Measurements from ENCODE around the gene BTBD19. TPM values are rescaled to one million over a fixed set of nuclear protein-coding genes. Genes with fewer than 3 reads are reported as not detected.
"Not testable (repeated sequence)": the region's sequence is repeated elsewhere in the genome, so short reads cannot be mapped to it uniquely, and the experiment has no call there.

Gene BTBD19
- total RNA-seq, 1 donor from 2014 or later: 26.7 TPM

DNA sequence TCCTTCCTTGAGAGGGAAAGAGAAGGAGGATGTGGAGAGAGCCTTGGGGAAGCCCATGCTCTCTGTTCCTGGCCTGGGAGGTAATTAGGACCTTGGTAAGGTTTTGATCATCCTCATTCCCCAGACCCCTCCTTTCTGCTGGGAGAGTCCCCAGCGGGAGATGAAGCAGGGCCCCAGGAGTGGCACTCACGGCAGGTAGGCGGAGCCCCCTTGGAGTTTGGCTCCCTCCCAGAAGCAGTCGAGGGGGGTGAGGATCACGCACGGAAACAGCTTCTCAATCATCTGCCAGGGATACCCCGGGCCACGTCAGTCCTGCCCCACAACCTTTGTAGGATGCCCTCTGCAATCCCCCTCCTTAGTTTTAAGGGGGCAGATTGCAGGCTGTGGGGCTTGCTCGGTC is 23.2 kb downstream of the BTBD19 start:
- H3K27ac Mint-ChIP-seq: no peak overlapping the region
- no peak overlapping the region for H3K4me3 Mint-ChIP-seq (ENCODE audit: low read depth)
- no peaks in the 10 kb centered on the region for H3K9me3 Mint-ChIP-seq (ENCODE audit: low read depth)
- peaks cover 3% of the 10 kb centered on the region for H3K27me3 Mint-ChIP-seq
- H3K36me3 Mint-ChIP-seq (ENCODE audit: insufficient read depth): peaks cover 1% of the 10 kb centered on the region
- H3K4me1 Mint-ChIP-seq (ENCODE audit: low read depth): peaks cover 2% of the 10 kb centered on the region
- DNase-seq (ENCODE audit: low spot score, unreplicated experiment): no peak
- TF ChIP-seq CTCF (IDR thresholded peaks at IDR 0.05; ENCODE audit: unreplicated experiment): no peak

DNA sequence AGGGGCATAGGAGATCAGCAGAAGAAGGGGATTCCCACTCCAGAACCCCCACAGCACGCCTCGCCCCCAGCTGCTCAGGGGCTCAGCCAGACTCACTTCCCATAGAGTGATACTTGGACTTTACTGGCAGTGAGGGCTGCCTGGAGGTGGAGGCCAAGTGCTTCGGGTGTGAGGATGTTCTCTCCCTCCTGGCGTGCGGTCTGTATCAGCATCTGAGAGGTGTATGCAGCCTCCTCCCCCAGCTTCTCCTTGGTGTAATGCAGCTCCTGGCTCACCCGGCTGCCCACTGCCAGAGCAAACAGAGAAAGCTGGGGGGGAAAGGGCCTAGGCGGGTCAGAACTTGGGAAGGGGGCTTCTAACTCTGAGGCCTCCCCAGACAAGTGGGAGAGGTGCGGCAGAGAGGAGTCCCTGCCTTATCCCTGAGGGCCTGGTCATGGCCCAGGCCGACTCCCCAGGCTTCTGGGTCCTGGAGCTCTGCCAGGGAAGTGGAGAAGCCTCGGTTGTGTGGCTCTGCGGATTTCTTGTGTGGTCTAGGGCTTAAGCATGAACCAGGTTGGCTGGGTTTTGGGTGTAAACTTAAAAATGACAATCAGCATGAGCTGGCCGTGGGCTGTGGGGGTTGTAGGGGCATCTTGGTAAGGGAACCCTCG is 23.9 kb downstream of the BTBD19 start:
- H3K36me3 Mint-ChIP-seq (ENCODE audit: insufficient read depth): peaks cover 1% of the 10 kb centered on the region
- H3K27me3 Mint-ChIP-seq: peaks cover 3% of the 10 kb centered on the region
- H3K4me1 Mint-ChIP-seq (ENCODE audit: low read depth): peaks cover 2% of the 10 kb centered on the region
- no peak overlapping the region for H3K27ac Mint-ChIP-seq
- H3K9me3 Mint-ChIP-seq (ENCODE audit: low read depth): no peaks in the 10 kb centered on the region
- TF ChIP-seq CTCF (IDR thresholded peaks at IDR 0.05; ENCODE audit: unreplicated experiment): no peak
- no peak for DNase-seq (ENCODE audit: low spot score, unreplicated experiment)
- no peak overlapping the region for H3K4me3 Mint-ChIP-seq (ENCODE audit: low read depth)

GRCh38 chr1:44834328-44834727 is 26.0 kb downstream of the BTBD19 start:
- no peak for DNase-seq (ENCODE audit: low spot score, unreplicated experiment)
- H3K27ac Mint-ChIP-seq: no peak overlapping the region
- H3K4me1 Mint-ChIP-seq (ENCODE audit: low read depth): peaks cover 2% of the 10 kb centered on the region
- peaks cover 3% of the 10 kb centered on the region for H3K27me3 Mint-ChIP-seq
- no peaks in the 10 kb centered on the region for H3K9me3 Mint-ChIP-seq (ENCODE audit: low read depth)
- no peak overlapping the region for H3K4me3 Mint-ChIP-seq (ENCODE audit: low read depth)
- peaks cover 1% of the 10 kb centered on the region for H3K36me3 Mint-ChIP-seq (ENCODE audit: insufficient read depth)
- no peak for TF ChIP-seq CTCF (IDR thresholded peaks at IDR 0.05; ENCODE audit: unreplicated experiment)

- peak; percentile 82 for TF ChIP-seq CTCF (IDR thresholded peaks at IDR 0.05; ENCODE audit: unreplicated experiment)
- peak; percentile 78 for DNase-seq (ENCODE audit: low spot score, unreplicated experiment)
- peaks cover 1% of the 10 kb centered on the region for H3K36me3 Mint-ChIP-seq (ENCODE audit: insufficient read depth)
- H3K27ac Mint-ChIP-seq: no peak overlapping the region
- no peaks in the 10 kb centered on the region for H3K9me3 Mint-ChIP-seq (ENCODE audit: low read depth)
- H3K4me3 Mint-ChIP-seq (ENCODE audit: low read depth): no peak overlapping the region
- H3K4me1 Mint-ChIP-seq (ENCODE audit: low read depth): peaks cover 2% of the 10 kb centered on the region
- H3K27me3 Mint-ChIP-seq: peaks cover 3% of the 10 kb centered on the region
These were observed 27.7 kb downstream of the BTBD19 start for GRCh38 chr1:44835738-44836675.

DNA sequence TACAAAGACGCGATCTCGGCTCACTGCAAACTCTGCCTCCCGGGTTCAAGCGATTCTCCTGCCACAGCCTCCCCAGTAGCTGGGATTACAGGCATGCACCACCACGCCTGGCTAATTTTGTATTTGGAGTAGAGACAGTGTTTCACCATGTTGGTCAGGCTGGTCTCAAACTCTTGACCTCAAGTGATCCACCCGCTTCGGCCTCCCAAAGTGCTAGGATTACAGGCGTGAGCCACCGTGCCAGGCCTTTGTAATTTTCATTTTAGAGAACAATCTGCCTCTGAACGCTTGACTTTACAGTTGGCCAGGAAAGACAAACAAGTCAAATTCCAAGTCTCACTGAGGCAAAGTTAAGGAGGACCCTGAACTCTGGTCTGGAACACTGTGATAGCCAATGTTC is 30.0 kb downstream of the BTBD19 start:
- not testable (repeated sequence) for H3K4me1 Mint-ChIP-seq (ENCODE audit: low read depth); H3K4me3 Mint-ChIP-seq (ENCODE audit: low read depth); H3K9me3 Mint-ChIP-seq (ENCODE audit: low read depth); H3K36me3 Mint-ChIP-seq (ENCODE audit: insufficient read depth); H3K27ac Mint-ChIP-seq; DNase-seq (ENCODE audit: low spot score, unreplicated experiment)
- peaks cover 11% of the 10 kb centered on the region for H3K27me3 Mint-ChIP-seq

All from progenitor cell of endocrine pancreas (in vitro differentiated cells).